Measurements from ENCODE around the gene PHF20.

The PHF20 gene

DNA sequence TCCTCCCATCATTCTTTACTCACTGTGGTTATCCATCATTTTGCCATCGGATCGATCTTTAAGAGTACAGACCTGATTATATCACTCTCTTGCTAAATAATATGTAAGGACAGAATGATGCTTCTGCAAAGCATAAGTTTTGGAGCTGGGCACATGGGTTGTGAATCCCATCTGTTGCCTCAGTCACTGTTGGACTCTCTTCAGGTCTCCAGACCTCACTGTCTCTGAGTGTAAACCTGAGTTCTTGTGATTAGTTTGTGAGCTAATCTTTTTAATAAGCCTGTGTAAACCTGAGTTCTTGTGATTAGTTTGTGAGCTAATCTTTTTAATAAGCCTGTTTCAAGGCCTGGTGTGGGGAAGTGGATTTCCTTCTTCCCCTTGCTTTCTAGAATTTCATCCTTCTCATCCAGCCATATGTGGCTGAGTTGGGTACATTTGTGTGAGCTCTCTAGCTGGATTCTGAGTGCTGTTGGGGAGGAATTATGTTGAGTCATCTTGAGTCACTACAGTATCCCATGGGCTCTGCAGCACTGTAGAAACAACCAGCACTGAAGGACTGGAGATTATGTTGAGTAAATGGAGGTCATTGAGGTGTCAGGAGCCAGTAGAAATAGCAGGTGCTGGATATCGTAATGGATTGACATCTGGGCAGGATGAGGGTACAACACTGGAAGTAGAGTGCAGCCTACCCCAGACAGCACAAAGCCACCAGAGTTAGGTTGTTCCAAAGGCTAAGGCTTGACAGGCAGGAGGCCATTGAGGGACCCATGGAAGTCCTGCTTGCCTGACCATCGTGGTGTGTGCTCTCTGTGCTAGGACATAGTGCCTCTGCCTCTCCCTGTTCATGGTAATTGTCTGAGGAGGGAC, 130.1 kb downstream of the PHF20 start:
- no peak overlapping the region for H3K4me3 ChIP-seq (ENCODE audit: low read length)
- TF ChIP-seq CTCF (IDR thresholded peaks at IDR 0.05; ENCODE audit: insufficient read depth, low read depth, low read length, missing control alignments) = no peak
- DNase-seq (ENCODE audit: low read depth) = peak; percentile 83

DNA sequence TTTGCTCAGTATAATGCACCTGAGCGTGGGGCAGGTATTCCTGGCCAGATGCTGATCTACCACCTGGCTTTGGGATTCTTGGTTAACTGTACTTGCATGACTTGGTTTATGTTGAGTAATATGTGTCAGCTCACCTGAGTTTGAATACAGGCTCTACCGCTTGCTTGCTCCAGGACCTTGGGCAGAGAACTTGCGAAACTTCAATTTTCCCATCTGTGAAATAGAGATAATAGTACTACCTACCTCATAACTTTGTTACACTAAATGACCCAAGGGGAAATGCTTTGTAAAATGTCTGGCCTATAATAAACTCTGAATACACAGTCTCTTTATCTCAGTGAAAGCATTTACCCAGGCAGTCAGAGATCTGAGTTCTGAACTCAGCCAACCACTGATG, 130.7 kb downstream of the PHF20 start:
- peak; percentile 78 for DNase-seq (ENCODE audit: low read depth)
- no peak for TF ChIP-seq CTCF (IDR thresholded peaks at IDR 0.05; ENCODE audit: insufficient read depth, low read depth, low read length, missing control alignments)
- H3K4me3 ChIP-seq (ENCODE audit: low read length) = no peak overlapping the region

- DNase-seq (ENCODE audit: low read depth) = no peak
- H3K4me3 ChIP-seq (ENCODE audit: low read length) = no peak overlapping the region
- TF ChIP-seq CTCF (IDR thresholded peaks at IDR 0.05; ENCODE audit: insufficient read depth, low read depth, low read length, missing control alignments) = no peak
These were observed 132.0 kb downstream of the PHF20 start for GRCh38 chr20:35903843-35904242.

DNA sequence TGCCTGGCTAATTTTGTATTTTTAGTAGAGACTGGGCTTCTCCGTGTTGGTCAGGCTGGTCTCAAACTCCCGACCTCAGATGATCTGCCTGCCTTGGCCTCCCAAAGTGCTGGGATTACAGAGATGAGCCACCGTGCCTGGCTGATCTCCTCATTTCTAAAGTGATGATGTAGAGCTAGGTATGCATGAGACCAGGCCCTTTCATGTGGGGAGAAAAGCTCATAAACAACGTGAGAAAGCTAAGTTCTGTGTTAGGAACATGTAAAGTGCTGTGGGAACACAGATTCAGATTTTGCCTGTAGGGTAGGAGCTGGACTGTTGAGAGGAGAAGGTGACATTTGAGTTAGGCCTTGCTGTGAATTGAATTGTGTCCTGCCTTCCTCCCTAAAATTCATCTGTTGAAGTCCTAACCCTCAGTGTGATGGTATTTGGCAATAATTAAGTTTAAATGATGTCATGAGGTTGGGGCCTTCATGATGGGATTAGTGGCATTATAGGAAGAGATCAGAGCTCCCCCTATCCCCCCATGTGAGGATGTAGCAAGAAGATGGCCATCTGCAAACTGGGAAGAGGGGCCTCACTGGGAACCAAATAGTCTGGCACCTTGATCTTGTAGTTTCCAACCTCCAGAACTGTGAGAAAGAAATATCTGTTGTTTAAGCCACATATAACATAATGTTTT, 133.3 kb downstream of the PHF20 start:
- DNase-seq (ENCODE audit: low read depth) = no peak
- no peak for TF ChIP-seq CTCF (IDR thresholded peaks at IDR 0.05; ENCODE audit: insufficient read depth, low read depth, low read length, missing control alignments)
- no peak overlapping the region for H3K4me3 ChIP-seq (ENCODE audit: low read length)

DNA sequence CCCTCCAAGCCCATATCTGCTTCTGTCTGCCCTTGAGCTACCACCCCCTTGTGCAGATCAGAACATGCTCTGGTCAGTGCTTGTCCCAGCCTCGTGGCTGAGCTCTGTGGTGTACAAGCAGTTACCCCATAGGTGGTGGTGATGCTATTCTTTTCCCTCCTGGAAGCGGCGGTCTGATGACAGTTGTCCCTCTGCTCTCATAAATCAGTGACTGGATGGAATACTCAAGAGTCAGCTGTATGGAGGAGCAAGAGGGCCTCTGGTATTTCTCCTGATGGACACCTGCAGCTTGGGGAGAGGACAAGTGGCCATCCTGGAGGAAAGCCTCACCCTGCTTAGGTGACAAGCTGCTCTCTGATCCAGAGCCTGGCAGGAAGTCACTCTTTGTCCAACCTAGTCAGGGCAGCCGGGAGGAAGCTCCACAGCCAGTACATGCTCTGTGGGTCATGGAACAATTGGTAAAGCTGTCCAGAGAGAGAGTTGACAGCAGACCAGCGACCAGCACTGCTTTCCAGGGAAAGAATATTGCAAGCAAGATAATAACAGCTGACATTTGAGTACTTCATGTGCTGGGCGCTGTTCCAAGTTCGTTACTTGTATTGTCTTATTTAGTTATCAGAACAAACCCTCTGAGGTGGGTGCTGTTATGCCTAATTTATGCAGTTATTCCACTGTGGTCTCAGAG, 135.3 kb downstream of the PHF20 start:
- DNase-seq (ENCODE audit: low read depth) = no peak
- H3K4me3 ChIP-seq (ENCODE audit: low read length) = no peak overlapping the region
- no peak for TF ChIP-seq CTCF (IDR thresholded peaks at IDR 0.05; ENCODE audit: insufficient read depth, low read depth, low read length, missing control alignments)

DNA sequence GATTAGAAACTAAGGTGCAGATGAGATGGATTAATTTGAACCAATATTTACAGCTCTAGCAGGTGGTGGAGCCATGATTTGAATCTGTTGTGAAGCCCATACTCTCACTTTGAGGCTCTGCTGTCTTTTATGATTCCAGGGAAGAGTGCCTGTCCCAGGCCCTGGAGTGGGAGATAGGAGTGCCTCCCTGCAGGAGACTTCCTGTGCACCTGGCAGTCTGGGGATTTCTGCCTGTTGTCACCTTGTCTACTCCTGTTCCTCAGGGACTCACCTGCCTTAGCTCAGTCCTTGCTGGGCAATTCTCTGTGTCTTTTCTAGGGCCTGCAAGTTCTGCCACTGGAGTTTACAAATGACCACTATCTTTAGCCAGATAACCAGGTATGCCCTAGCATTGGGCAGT, 136.2 kb downstream of the PHF20 start:
- no peak overlapping the region for H3K4me3 ChIP-seq (ENCODE audit: low read length)
- no peak for DNase-seq (ENCODE audit: low read depth)
- no peak for TF ChIP-seq CTCF (IDR thresholded peaks at IDR 0.05; ENCODE audit: insufficient read depth, low read depth, low read length, missing control alignments)
